Adipocyte (in vitro differentiated cells): ENCODE results near the gene DOCK1.
"Not testable (repeated sequence)": the region's sequence is repeated elsewhere in the genome, so short reads cannot be mapped to it uniquely, and the experiment has no call there.

Source experiments
- DNase-seq: peaks from one replicate; pipeline ENCODE4 v3.0.0-alpha.2; 2015; ENCODE audit warnings: low read depth
- H3K27me3 ChIP-seq: replicated peaks from 2 replicates; pipeline ENCODE4 v1.7.0; 2013; ENCODE audit warnings: mild to moderate bottlenecking, low read length, moderate library complexity; ENCODE audit not compliant: control insufficient read depth, insufficient read depth
- H3K36me3 ChIP-seq: 2 replicates; pipeline ENCODE4 v1.7.0; 2013; ENCODE audit warnings: low read length, mild to moderate bottlenecking, moderate library complexity; ENCODE audit not compliant: control insufficient read depth, insufficient read depth, severe bottlenecking
- H3K4me1 ChIP-seq: 2 replicates; pipeline ENCODE4 v1.7.0; 2013; ENCODE audit warnings: mild to moderate bottlenecking, low read length, moderate library complexity; ENCODE audit not compliant: control insufficient read depth, insufficient read depth
- H3K4me3 ChIP-seq: 2 replicates; pipeline ENCODE4 v1.7.0; 2013; ENCODE audit warnings: mild to moderate bottlenecking, low read length, moderate library complexity
- H3K9ac ChIP-seq: 2 replicates; pipeline ENCODE4 v1.7.0; 2013; ENCODE audit warnings: mild to moderate bottlenecking, low read length, moderate library complexity
- H3K9me3 ChIP-seq: 2 replicates; pipeline ENCODE4 v1.7.0; 2013; ENCODE audit warnings: mild to moderate bottlenecking, low read length, moderate library complexity; ENCODE audit not compliant: control insufficient read depth

DOCK1 gene

GRCh38 chr10:126904818-126905701, at the start of gene DOCK1:
Gene DOCK1 (plus strand): TSS chr10:126905428. CDS start chr10:126905518, 90 bp downstream.
- DNase-seq = peak; percentile 91
- Histone ChIP-seq H3K9me3 (no peaks in the 10 kb centered on the region), H3K4me1 (peaks cover 22% of the 10 kb centered on the region), H3K4me3 (peak within 1 kb of the TSS; percentile 87), H3K36me3 (no peaks in the 10 kb centered on the region), H3K27me3 (no peaks in the 10 kb centered on the region), H3K9ac (peak within 1 kb of the TSS; percentile 84)

GRCh38 chr10:126857178-126857806, 47.9 kb upstream of the DOCK1 start:
- no peaks in the 10 kb centered on the region for H3K36me3 ChIP-seq
- peaks cover 4% of the 10 kb centered on the region for H3K27me3 ChIP-seq
- peaks cover 3% of the 10 kb centered on the region for H3K9me3 ChIP-seq
- H3K4me3 ChIP-seq = no peak overlapping the region
- no peak for DNase-seq
- no peaks in the 10 kb centered on the region for H3K4me1 ChIP-seq
- H3K9ac ChIP-seq = no peak overlapping the region

GRCh38 chr10:126867567-126868365, 37.5 kb upstream of the DOCK1 start:
- peak; percentile 95 for DNase-seq
- no peak overlapping the region for H3K4me3 ChIP-seq
- no peak overlapping the region for H3K9ac ChIP-seq
- peaks cover 5% of the 10 kb centered on the region for H3K27me3 ChIP-seq
- peaks cover 16% of the 10 kb centered on the region for H3K4me1 ChIP-seq
- H3K9me3 ChIP-seq = no peaks in the 10 kb centered on the region
- H3K36me3 ChIP-seq = no peaks in the 10 kb centered on the region

- Histone ChIP-seq H3K27me3 (peaks cover 5% of the 10 kb centered on the region), H3K4me3 (no peak overlapping the region)
Measured at GRCh38 chr10:126868371-126868770, 36.9 kb upstream of the DOCK1 start.

GRCh38 chr10:126872135-126872534, 33.1 kb upstream of the DOCK1 start:
- H3K4me3 ChIP-seq = no peak overlapping the region
- DNase-seq = no peak
- H3K4me1 ChIP-seq = peaks cover 11% of the 10 kb centered on the region
- H3K27me3 ChIP-seq = peaks cover 18% of the 10 kb centered on the region
- no peaks in the 10 kb centered on the region for H3K9me3 ChIP-seq
- no peak overlapping the region for H3K9ac ChIP-seq
- no peaks in the 10 kb centered on the region for H3K36me3 ChIP-seq

More at GRCh38 chr10:126868371-126868770, 36.9 kb upstream of the DOCK1 start:
- Histone ChIP-seq H3K36me3 (no peaks in the 10 kb centered on the region), H3K9me3 (no peaks in the 10 kb centered on the region), H3K4me1 (peaks cover 16% of the 10 kb centered on the region), H3K9ac (no peak overlapping the region)
- DNase-seq = peak; percentile 2

GRCh38 chr10:126872768-126873167, 32.5 kb upstream of the DOCK1 start:
- peaks cover 18% of the 10 kb centered on the region for H3K27me3 ChIP-seq
- H3K4me3 ChIP-seq = no peak overlapping the region
- peaks cover 5% of the 10 kb centered on the region for H3K4me1 ChIP-seq
- H3K36me3 ChIP-seq = no peaks in the 10 kb centered on the region
- H3K9ac ChIP-seq = no peak overlapping the region
- peak; percentile 24 for DNase-seq
- no peaks in the 10 kb centered on the region for H3K9me3 ChIP-seq

GRCh38 chr10:126876456-126876855, 28.8 kb upstream of the DOCK1 start:
- Histone ChIP-seq H3K9ac (no peak overlapping the region), H3K4me1 (peaks cover 5% of the 10 kb centered on the region), H3K9me3 (no peaks in the 10 kb centered on the region), H3K4me3 (no peak overlapping the region), H3K27me3 (peaks cover 13% of the 10 kb centered on the region), H3K36me3 (no peaks in the 10 kb centered on the region)
- no peak for DNase-seq

- no peak for DNase-seq
- Histone ChIP-seq H3K9me3 (no peaks in the 10 kb centered on the region), H3K27me3 (peaks cover 13% of the 10 kb centered on the region), H3K4me3 (no peak overlapping the region), H3K4me1 (peaks cover 5% of the 10 kb centered on the region), H3K36me3 (no peaks in the 10 kb centered on the region), H3K9ac (no peak overlapping the region)
Measured at GRCh38 chr10:126877390-126877789, 27.8 kb upstream of the DOCK1 start.

GRCh38 chr10:126878594-126878993, 26.6 kb upstream of the DOCK1 start:
- no peak overlapping the region for H3K9ac ChIP-seq

GRCh38 chr10:126880926-126881325, 24.3 kb upstream of the DOCK1 start:
- DNase-seq = no peak
- H3K27me3 ChIP-seq = no peaks in the 10 kb centered on the region
- H3K9me3 ChIP-seq = no peaks in the 10 kb centered on the region
- H3K36me3 ChIP-seq = no peaks in the 10 kb centered on the region
- no peak overlapping the region for H3K9ac ChIP-seq
- peaks cover 5% of the 10 kb centered on the region for H3K4me1 ChIP-seq
- H3K4me3 ChIP-seq = no peak overlapping the region

More at GRCh38 chr10:126878594-126878993, 26.6 kb upstream of the DOCK1 start:
- Histone ChIP-seq H3K9me3 (no peaks in the 10 kb centered on the region), H3K4me1 (peaks cover 5% of the 10 kb centered on the region), H3K4me3 (no peak overlapping the region), H3K27me3 (peaks cover 13% of the 10 kb centered on the region), H3K36me3 (no peaks in the 10 kb centered on the region)
- DNase-seq = no peak

GRCh38 chr10:126882055-126882454, 23.2 kb upstream of the DOCK1 start:
- H3K4me1 ChIP-seq, DNase-seq, H3K36me3 ChIP-seq, H3K9ac ChIP-seq, H3K4me3 ChIP-seq, H3K27me3 ChIP-seq, H3K9me3 ChIP-seq: not testable (repeated sequence)
